WI38 (cell line): Measurements from ENCODE around the gene KIF3C.

Experiments used
- H3K4me3 ChIP-seq: 2 replicates; pipeline ENCODE4 v1.5.1; 2011; ENCODE audit warnings: low read depth, mild to moderate bottlenecking, control low read depth, low read length
- CTCF ChIP-seq: IDR thresholded peaks from 2 replicates; pipeline ENCODE4 v1.5.1; 2012; ENCODE audit warnings: low read depth, mild to moderate bottlenecking, control low read depth, low read length

Gene KIF3C

GRCh38 chr2:26016012-26016705, 33.9 kb upstream of the KIF3C start:
- TF ChIP-seq CTCF: no peak
- no peak overlapping the region for H3K4me3 ChIP-seq

- no peak for TF ChIP-seq CTCF
- no peak overlapping the region for H3K4me3 ChIP-seq
Measured at GRCh38 chr2:26013668-26014067, 31.4 kb upstream of the KIF3C start.

- no peak for TF ChIP-seq CTCF
- H3K4me3 ChIP-seq: no peak overlapping the region
Measured at GRCh38 chr2:26011990-26012856, 29.9 kb upstream of the KIF3C start.

GRCh38 chr2:26011609-26011989, 29.3 kb upstream of the KIF3C start:
- H3K4me3 ChIP-seq: no peak overlapping the region
- TF ChIP-seq CTCF: no peak

- no peak overlapping the region for H3K4me3 ChIP-seq
- TF ChIP-seq CTCF: no peak
Measured at GRCh38 chr2:26010943-26011342, 28.6 kb upstream of the KIF3C start.

- no peak for TF ChIP-seq CTCF
- no peak overlapping the region for H3K4me3 ChIP-seq
Measured at GRCh38 chr2:26009567-26009963, 27.3 kb upstream of the KIF3C start.
